HEK293 (cell line): ENCODE results near the gene MTFP1.
A peak's percentile ranks its signal among the peaks of the same experiment; 100 is the strongest.

Source experiments
- EGR2 ChIP-seq: fragments of 450-650 bp; formaldehyde crosslinking; IDR thresholded peaks from 2 replicates; pipeline ENCODE4 v1.5.1; 2016; ENCODE audit warnings: low read depth, missing biosample characterization, missing genetic modification characterization
- KLF10 ChIP-seq: fragments of 450-650 bp; IDR thresholded peaks from 2 replicates; pipeline ENCODE4 v1.5.1; 2018; ENCODE audit warnings: missing biosample characterization, mild to moderate bottlenecking, missing genetic modification characterization
- REPIN1 ChIP-seq: fragments of 450-650 bp; formaldehyde crosslinking; IDR thresholded peaks from 2 replicates; pipeline ENCODE4 v1.5.1; 2017; ENCODE audit warnings: missing biosample characterization, missing genetic modification characterization, low read depth
- SP7 ChIP-seq: fragments of 450-650 bp; formaldehyde crosslinking; IDR thresholded peaks from 2 replicates; pipeline ENCODE4 v1.5.1; 2016; ENCODE audit warnings: missing biosample characterization, missing genetic modification characterization
- ZBTB17 ChIP-seq: fragments of 450-650 bp; formaldehyde crosslinking; IDR thresholded peaks from 2 replicates; pipeline ENCODE4 v1.5.1; 2016; ENCODE audit warnings: missing biosample characterization, missing genetic modification characterization
- ZBTB20 ChIP-seq: fragments of 450-650 bp; formaldehyde crosslinking; IDR thresholded peaks from 2 replicates; pipeline ENCODE4 v1.5.1; 2016; ENCODE audit warnings: missing biosample characterization, missing genetic modification characterization
- ZBTB48 ChIP-seq: fragments of 450-650 bp; formaldehyde crosslinking; IDR thresholded peaks from 2 replicates; pipeline ENCODE4 v1.5.1; 2016; ENCODE audit warnings: missing biosample characterization, missing genetic modification characterization
- ZNF132 ChIP-seq: fragments of 450-650 bp; formaldehyde crosslinking; IDR thresholded peaks from 2 replicates; pipeline ENCODE4 v1.5.1; 2017; ENCODE audit warnings: missing biosample characterization, missing genetic modification characterization, borderline replicate concordance
- ZNF138 ChIP-seq: fragments of 450-650 bp; formaldehyde crosslinking; IDR thresholded peaks from 2 replicates; pipeline ENCODE4 v1.5.1; 2016; ENCODE audit warnings: missing biosample characterization, missing genetic modification characterization, borderline replicate concordance
- ZNF239 ChIP-seq: fragments of 450-650 bp; formaldehyde crosslinking; IDR thresholded peaks from 2 replicates; pipeline ENCODE4 v1.5.1; 2016; ENCODE audit warnings: missing biosample characterization, missing genetic modification characterization
- ZNF341 ChIP-seq: fragments of 450-650 bp; formaldehyde crosslinking; IDR thresholded peaks from 2 replicates; pipeline ENCODE4; 2016; ENCODE audit warnings: low read depth, missing biosample characterization, missing genetic modification characterization
- ZNF423 ChIP-seq: fragments of 450-650 bp; formaldehyde crosslinking; IDR thresholded peaks from 2 replicates; pipeline ENCODE4 v1.5.1; 2016; ENCODE audit warnings: missing biosample characterization, missing genetic modification characterization
- ZNF473 ChIP-seq: fragments of 450-650 bp; formaldehyde crosslinking; IDR thresholded peaks from 2 replicates; pipeline ENCODE4 v1.5.1; 2017; ENCODE audit warnings: missing biosample characterization, missing genetic modification characterization
- ZNF555 ChIP-seq: fragments of 450-650 bp; formaldehyde crosslinking; conservative IDR thresholded peaks from 2 replicates; pipeline ENCODE4 v1.5.1; 2017; ENCODE audit warnings: missing biosample characterization, mild to moderate bottlenecking, missing genetic modification characterization, inconsistent platforms
- ZNF623 ChIP-seq: fragments of 450-650 bp; formaldehyde crosslinking; IDR thresholded peaks from 2 replicates; pipeline ENCODE4 v1.5.1; 2016; ENCODE audit warnings: missing biosample characterization, missing genetic modification characterization
- ZNF747 ChIP-seq: fragments of 450-650 bp; formaldehyde crosslinking; IDR thresholded peaks from 2 replicates; pipeline ENCODE4 v1.5.1; 2016; ENCODE audit warnings: missing biosample characterization, missing genetic modification characterization
- ZNF785 ChIP-seq: fragments of 450-650 bp; formaldehyde crosslinking; IDR thresholded peaks from 2 replicates; pipeline ENCODE4 v1.5.1; 2016; ENCODE audit warnings: missing biosample characterization, missing genetic modification characterization
- ZXDB ChIP-seq: fragments of 450-650 bp; formaldehyde crosslinking; IDR thresholded peaks from 2 replicates; pipeline ENCODE4 v1.5.1; 2016; ENCODE audit warnings: missing biosample characterization, missing genetic modification characterization
- TF ChIP-seq, protein P1 (sequence below): fragments of 450-650 bp; formaldehyde crosslinking; IDR thresholded peaks from 2 replicates; pipeline ENCODE4 v1.5.1; 2016; ENCODE audit warnings: missing biosample characterization, missing genetic modification characterization
- TF ChIP-seq, protein P2 (sequence below): fragments of 450-650 bp; formaldehyde crosslinking; IDR thresholded peaks from 2 replicates; pipeline ENCODE4 v1.5.1; 2016; ENCODE audit warnings: missing biosample characterization, missing genetic modification characterization
- TF ChIP-seq, protein P3 (sequence below): fragments of 450-650 bp; formaldehyde crosslinking; IDR thresholded peaks from 2 replicates; pipeline ENCODE4 v1.5.1; 2016; ENCODE audit warnings: missing biosample characterization, missing genetic modification characterization
- TF ChIP-seq, protein P4 (sequence below): fragments of 450-650 bp; formaldehyde crosslinking; IDR thresholded peaks from 2 replicates; pipeline ENCODE4; 2016; ENCODE audit warnings: missing biosample characterization, missing genetic modification characterization
- TF ChIP-seq, protein P5 (sequence below): fragments of 450-650 bp; formaldehyde crosslinking; IDR thresholded peaks from 2 replicates; pipeline ENCODE4 v1.5.1; 2016; ENCODE audit warnings: missing biosample characterization, missing genetic modification characterization, borderline replicate concordance
- TF ChIP-seq, protein P6 (sequence below): fragments of 450-650 bp; formaldehyde crosslinking; IDR thresholded peaks from 2 replicates; pipeline ENCODE4 v1.5.1; 2017; ENCODE audit warnings: missing biosample characterization, missing genetic modification characterization
- TF ChIP-seq, protein P7 (sequence below): fragments of 450-650 bp; formaldehyde crosslinking; optimal IDR thresholded peaks from 2 replicates; pipeline ENCODE3; 2016; ENCODE audit warnings: missing biosample characterization, mild to moderate bottlenecking, missing genetic modification characterization

Gene MTFP1

DNA sequence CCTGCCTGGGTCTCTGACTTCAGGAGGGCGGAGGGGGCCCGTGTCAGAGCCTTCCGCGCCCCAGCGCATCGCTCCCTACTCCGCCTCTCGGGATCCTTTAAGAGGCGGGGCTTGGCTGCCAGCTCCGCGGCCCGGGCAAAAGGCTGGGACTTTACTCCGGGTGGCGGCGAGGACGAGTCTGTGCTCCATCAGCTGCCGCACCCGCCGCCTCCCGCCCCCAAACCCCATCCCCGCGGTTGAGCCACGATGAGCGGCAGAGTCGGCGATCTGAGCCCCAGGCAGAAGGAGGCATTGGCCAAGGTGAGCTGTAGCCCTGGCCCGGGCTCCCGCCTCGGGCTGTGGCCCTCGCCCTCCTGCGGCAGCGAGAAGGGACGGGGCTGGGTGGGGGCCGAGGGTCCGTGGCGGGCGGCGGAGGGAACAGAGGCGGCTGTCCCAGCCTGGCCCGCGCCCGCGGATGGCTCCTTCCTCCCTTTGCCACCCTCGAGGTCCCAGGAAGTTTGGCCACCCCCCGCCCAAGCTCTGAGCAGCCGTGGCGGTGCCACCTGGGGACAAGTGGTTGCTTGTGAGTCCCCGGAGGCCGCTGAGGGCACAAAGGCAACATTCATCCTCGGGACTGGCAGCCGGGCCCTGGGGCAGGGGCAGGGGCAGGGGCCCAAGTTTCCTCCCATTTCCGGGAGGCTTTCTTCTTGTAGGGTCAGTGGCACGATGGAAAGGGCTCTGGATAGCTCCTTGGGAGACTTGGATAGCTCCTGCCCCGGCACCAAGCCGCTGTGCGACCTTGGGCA, 28.5 kb upstream of the MTFP1 start, which contains the start of gene SEC14L2 (continued):
- TF ChIP-seq, protein P1, sequence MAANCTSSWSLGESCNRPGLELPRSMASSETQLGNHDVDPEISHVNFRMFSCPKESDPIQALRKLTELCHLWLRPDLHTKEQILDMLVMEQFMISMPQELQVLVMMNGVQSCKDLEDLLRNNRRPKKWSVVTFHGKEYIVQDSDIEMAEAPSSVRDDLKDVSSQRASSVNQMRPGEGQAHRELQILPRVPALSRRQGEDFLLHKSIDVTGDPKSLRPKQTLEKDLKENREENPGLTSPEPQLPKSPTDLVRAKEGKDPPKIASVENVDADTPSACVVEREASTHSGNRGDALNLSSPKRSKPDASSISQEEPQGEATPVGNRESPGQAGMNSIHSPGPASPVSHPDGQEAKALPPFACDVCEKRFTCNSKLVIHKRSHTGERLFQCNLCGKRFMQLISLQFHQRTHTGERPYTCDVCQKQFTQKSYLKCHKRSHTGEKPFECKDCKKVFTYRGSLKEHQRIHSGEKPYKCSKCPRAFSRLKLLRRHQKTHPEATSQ, result no peak
- TF ChIP-seq ZNF423 (no peak), REPIN1 (tag by site-specific recombination) (no peak), ZNF473 (no peak), ZNF747 (tag by site-specific recombination) (no peak), KLF10 (tag by site-specific recombination) (no peak), ZNF555 (no peak), ZBTB17 (tag by site-specific recombination) (peak; percentile 89), ZNF239 (tag by site-specific recombination) (no peak), ZNF623 (tag by site-specific recombination) (no peak), ZXDB (tag by site-specific recombination) (peak; percentile 16; the same call in 1 of the 2 replicates), EGR2 (tag by site-specific recombination) (no peak), SP7 (tag by site-specific recombination) (peak; percentile 41), ZNF132 (tag by site-specific recombination) (no peak), ZBTB20 (peak; percentile 98), ZBTB48 (tag by site-specific recombination) (0 out of 2 replicates have a peak, but pooled peaks have one; percentile 14), ZNF138 (tag by site-specific recombination) (no peak), ZNF341 (tag by site-specific recombination) (peak; percentile 43), ZNF785 (tag by site-specific recombination) (no peak)
- TF ChIP-seq, protein P2, sequence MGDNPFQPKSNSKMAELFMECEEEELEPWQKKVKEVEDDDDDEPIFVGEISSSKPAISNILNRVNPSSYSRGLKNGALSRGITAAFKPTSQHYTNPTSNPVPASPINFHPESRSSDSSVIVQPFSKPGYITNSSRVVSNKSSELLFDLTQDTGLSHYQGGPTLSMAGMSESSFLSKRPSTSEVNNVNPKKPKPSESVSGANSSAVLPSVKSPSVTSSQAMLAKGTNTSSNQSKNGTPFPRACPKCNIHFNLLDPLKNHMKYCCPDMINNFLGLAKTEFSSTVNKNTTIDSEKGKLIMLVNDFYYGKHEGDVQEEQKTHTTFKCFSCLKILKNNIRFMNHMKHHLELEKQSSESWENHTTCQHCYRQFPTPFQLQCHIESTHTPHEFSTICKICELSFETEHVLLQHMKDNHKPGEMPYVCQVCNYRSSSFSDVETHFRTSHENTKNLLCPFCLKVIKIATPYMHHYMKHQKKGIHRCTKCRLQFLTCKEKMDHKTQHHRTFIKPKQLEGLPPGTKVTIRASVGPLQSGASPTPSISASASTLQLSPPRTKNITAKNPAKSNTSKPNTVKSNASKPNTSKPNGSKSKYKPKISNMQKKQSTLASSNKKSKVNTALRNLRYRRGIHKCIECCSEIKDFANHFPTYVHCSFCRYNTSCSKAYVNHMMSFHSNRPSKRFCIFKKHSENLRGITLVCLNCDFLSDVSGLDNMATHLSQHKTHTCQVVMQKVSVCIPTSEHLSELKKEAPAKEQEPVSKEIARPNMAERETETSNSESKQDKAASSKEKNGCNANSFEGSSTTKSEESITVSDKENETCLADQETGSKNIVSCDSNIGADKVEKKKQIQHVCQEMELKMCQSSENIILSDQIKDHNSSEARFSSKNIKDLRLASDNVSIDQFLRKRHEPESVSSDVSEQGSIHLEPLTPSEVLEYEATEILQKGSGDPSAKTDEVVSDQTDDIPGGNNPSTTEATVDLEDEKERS (tag by site-specific recombination), result no peak
- TF ChIP-seq, protein P3, sequence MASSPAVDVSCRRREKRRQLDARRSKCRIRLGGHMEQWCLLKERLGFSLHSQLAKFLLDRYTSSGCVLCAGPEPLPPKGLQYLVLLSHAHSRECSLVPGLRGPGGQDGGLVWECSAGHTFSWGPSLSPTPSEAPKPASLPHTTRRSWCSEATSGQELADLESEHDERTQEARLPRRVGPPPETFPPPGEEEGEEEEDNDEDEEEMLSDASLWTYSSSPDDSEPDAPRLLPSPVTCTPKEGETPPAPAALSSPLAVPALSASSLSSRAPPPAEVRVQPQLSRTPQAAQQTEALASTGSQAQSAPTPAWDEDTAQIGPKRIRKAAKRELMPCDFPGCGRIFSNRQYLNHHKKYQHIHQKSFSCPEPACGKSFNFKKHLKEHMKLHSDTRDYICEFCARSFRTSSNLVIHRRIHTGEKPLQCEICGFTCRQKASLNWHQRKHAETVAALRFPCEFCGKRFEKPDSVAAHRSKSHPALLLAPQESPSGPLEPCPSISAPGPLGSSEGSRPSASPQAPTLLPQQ (tag by site-specific recombination), result peak; percentile 44; the same call in 1 of the 2 replicates
- TF ChIP-seq, protein P4, sequence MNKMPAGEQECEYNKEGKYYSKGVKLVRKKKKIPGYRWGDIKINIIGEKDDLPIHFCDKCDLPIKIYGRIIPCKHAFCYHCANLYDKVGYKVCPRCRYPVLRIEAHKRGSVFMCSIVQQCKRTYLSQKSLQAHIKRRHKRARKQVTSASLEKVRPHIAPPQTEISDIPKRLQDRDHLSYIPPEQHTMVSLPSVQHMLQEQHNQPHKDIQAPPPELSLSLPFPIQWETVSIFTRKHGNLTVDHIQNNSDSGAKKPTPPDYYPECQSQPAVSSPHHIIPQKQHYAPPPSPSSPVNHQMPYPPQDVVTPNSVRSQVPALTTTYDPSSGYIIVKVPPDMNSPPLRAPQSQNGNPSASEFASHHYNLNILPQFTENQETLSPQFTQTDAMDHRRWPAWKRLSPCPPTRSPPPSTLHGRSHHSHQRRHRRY (tag by site-specific recombination), result no peak
- TF ChIP-seq, protein P5, sequence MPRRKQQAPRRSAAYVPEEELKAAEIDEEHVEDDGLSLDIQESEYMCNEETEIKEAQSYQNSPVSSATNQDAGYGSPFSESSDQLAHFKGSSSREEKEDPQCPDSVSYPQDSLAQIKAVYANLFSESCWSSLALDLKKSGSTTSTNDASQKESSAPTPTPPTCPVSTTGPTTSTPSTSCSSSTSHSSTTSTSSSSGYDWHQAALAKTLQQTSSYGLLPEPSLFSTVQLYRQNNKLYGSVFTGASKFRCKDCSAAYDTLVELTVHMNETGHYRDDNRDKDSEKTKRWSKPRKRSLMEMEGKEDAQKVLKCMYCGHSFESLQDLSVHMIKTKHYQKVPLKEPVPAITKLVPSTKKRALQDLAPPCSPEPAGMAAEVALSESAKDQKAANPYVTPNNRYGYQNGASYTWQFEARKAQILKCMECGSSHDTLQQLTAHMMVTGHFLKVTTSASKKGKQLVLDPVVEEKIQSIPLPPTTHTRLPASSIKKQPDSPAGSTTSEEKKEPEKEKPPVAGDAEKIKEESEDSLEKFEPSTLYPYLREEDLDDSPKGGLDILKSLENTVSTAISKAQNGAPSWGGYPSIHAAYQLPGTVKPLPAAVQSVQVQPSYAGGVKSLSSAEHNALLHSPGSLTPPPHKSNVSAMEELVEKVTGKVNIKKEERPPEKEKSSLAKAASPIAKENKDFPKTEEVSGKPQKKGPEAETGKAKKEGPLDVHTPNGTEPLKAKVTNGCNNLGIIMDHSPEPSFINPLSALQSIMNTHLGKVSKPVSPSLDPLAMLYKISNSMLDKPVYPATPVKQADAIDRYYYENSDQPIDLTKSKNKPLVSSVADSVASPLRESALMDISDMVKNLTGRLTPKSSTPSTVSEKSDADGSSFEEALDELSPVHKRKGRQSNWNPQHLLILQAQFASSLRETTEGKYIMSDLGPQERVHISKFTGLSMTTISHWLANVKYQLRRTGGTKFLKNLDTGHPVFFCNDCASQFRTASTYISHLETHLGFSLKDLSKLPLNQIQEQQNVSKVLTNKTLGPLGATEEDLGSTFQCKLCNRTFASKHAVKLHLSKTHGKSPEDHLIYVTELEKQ (tag by site-specific recombination), result no peak
- TF ChIP-seq, protein P6, sequence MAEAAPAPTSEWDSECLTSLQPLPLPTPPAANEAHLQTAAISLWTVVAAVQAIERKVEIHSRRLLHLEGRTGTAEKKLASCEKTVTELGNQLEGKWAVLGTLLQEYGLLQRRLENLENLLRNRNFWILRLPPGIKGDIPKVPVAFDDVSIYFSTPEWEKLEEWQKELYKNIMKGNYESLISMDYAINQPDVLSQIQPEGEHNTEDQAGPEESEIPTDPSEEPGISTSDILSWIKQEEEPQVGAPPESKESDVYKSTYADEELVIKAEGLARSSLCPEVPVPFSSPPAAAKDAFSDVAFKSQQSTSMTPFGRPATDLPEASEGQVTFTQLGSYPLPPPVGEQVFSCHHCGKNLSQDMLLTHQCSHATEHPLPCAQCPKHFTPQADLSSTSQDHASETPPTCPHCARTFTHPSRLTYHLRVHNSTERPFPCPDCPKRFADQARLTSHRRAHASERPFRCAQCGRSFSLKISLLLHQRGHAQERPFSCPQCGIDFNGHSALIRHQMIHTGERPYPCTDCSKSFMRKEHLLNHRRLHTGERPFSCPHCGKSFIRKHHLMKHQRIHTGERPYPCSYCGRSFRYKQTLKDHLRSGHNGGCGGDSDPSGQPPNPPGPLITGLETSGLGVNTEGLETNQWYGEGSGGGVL, result peak; percentile 27; the same call in 1 of the 2 replicates
- TF ChIP-seq, protein P7, sequence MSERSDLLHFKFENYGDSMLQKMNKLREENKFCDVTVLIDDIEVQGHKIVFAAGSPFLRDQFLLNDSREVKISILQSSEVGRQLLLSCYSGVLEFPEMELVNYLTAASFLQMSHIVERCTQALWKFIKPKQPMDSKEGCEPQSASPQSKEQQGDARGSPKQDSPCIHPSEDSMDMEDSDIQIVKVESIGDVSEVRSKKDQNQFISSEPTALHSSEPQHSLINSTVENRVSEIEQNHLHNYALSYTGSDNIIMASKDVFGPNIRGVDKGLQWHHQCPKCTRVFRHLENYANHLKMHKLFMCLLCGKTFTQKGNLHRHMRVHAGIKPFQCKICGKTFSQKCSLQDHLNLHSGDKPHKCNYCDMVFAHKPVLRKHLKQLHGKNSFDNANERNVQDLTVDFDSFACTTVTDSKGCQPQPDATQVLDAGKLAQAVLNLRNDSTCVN (tag by site-specific recombination), result peak; percentile 69
